ENCODE results near the gene SLC17A2. TPM values are rescaled to one million over a fixed set of nuclear protein-coding genes. Genes with fewer than 3 reads are reported as not detected.

The SLC17A2 gene
- total RNA-seq, 1 donor from 2014 or later = not detected

- Histone ChIP-seq H3K4me1 (no peaks in the 10 kb centered on the region), H3K4me3 (no peak overlapping the region), H3K36me3 (no peaks in the 10 kb centered on the region), H3K27ac (no peak overlapping the region), H3K9me3 (no peaks in the 10 kb centered on the region), H3K27me3 (no peaks in the 10 kb centered on the region)
- no peak for DNase-seq (ENCODE audit: low spot score in 2 of 2)
- no peak for TF ChIP-seq CTCF (IDR thresholded peaks at IDR 0.05)
- intact Hi-C loops (cut with DNase I) = no loop called here
Observed at GRCh38 chr6:25898289-25898977, 32.1 kb downstream of the SLC17A2 start.

- TF ChIP-seq CTCF (IDR thresholded peaks at IDR 0.05) = no peak
- no peak for DNase-seq (ENCODE audit: low spot score in 2 of 2)
- Histone ChIP-seq H3K9me3 (no peaks in the 10 kb centered on the region), H3K27me3 (no peaks in the 10 kb centered on the region), H3K4me1 (no peaks in the 10 kb centered on the region), H3K36me3 (no peaks in the 10 kb centered on the region), H3K27ac (no peak overlapping the region), H3K4me3 (no peak overlapping the region)
- intact Hi-C loops (cut with DNase I) = no loop called here
Observed at GRCh38 chr6:25896252-25896651, 34.2 kb downstream of the SLC17A2 start.

GRCh38 chr6:25895771-25896170 is 34.7 kb downstream of the SLC17A2 start:
- no peak for TF ChIP-seq CTCF (IDR thresholded peaks at IDR 0.05)
- intact Hi-C loops (cut with DNase I) = no loop called here
- no peak overlapping the region for H3K27ac ChIP-seq

GRCh38 chr6:25893778-25894177 is 36.7 kb downstream of the SLC17A2 start:
- Histone ChIP-seq H3K4me3 (no peak overlapping the region), H3K4me1 (no peaks in the 10 kb centered on the region), H3K27me3 (no peaks in the 10 kb centered on the region), H3K36me3 (no peaks in the 10 kb centered on the region), H3K27ac (no peak overlapping the region), H3K9me3 (no peaks in the 10 kb centered on the region)
- intact Hi-C loops (cut with DNase I) = no loop called here
- TF ChIP-seq CTCF (IDR thresholded peaks at IDR 0.05) = no peak
- no peak for DNase-seq (ENCODE audit: low spot score in 2 of 2)

More at GRCh38 chr6:25895771-25896170, 34.7 kb downstream of the SLC17A2 start:
- Histone ChIP-seq H3K4me3 (no peak overlapping the region), H3K9me3 (no peaks in the 10 kb centered on the region), H3K36me3 (no peaks in the 10 kb centered on the region), H3K4me1 (no peaks in the 10 kb centered on the region), H3K27me3 (no peaks in the 10 kb centered on the region)
- no peak for DNase-seq (ENCODE audit: low spot score in 2 of 2)

- Histone ChIP-seq H3K27me3 (no peaks in the 10 kb centered on the region), H3K4me3 (no peak overlapping the region), H3K36me3 (no peaks in the 10 kb centered on the region), H3K27ac (no peak overlapping the region), H3K9me3 (no peaks in the 10 kb centered on the region), H3K4me1 (no peaks in the 10 kb centered on the region)
- TF ChIP-seq CTCF (IDR thresholded peaks at IDR 0.05) = no peak
- intact Hi-C loops (cut with DNase I) = no loop called here
- no peak for DNase-seq (ENCODE audit: low spot score in 2 of 2)
Observed at GRCh38 chr6:25892877-25893276, 37.6 kb downstream of the SLC17A2 start.

Data from ascending aorta (tissue), 2 donors.